GM12878 (cell line): ENCODE data around the gene LIN54. TPM values are rescaled to one million over a fixed set of nuclear protein-coding genes. Genes with fewer than 3 reads are reported as not detected.

ENCODE experiments used
- ATAC-seq: fragments of 200-7000 bp; cut with Tn5 transposase; 3 replicates; pipeline ENCODE4 v1.9.1; 2020; ENCODE audit warnings: mild to moderate bottlenecking, moderate library complexity
- BruUV-seq: library from RNA; stranded (reverse); fragments of 400-500 nt; replicated peaks from 2 replicates; lab custom pipeline; 2021; lab: Mats Ljungman, UMichigan
- CTCF ChIA-PET: fragments of 300-600 bp; sonication (Branson Sonifier 250); formaldehyde crosslinking; extraction: SDS; loops from one replicate; lab custom pipeline; 2021; ENCODE audit warnings: inconsistent platforms; lab: Yijun Ruan, JAX
- POLR2A ChIA-PET: fragments of 350-600 bp; formaldehyde crosslinking; extraction: SDS; loops from one replicate; lab custom pipeline; 2021; ENCODE audit warnings: inconsistent platforms; lab: Charles Lee
- RAD21 ChIA-PET: fragments of 300-600 bp; sonication (Branson Sonifier 250); formaldehyde crosslinking; loops from one replicate; lab custom pipeline; 2023; ENCODE audit warnings: antibody characterized with exemption; ENCODE audit not compliant: unreplicated experiment; lab: Charles Lee
- SMC1A ChIA-PET: fragments of 300-600 bp; sonication (Branson Sonifier 250); formaldehyde crosslinking; loops from one replicate; lab custom pipeline; 2023; ENCODE audit not compliant: unreplicated experiment, uncharacterized antibody; lab: Charles Lee
- DNase-seq: peaks from one replicate; pipeline ENCODE4 v3.0.0-alpha.2; 2011; ENCODE audit warnings: low read depth, low spot score
- FAIRE-seq: peaks from 3 replicates; lab custom pipeline; 2011; peaks lifted over from hg19 to GRCh38; lab: Jason Lieb, UNC
- H2AFZ ChIP-seq: 2 replicates; pipeline ENCODE4 v1.6.0; 2011; ENCODE audit warnings: low read depth, low read length, control low read depth; ENCODE audit not compliant: control insufficient read depth
- H3K27ac ChIP-seq: 2 replicates; pipeline ENCODE4 v1.5.1; 2011; ENCODE audit warnings: control low read depth; ENCODE audit not compliant: control insufficient read depth, insufficient read depth
- H3K27me3 ChIP-seq, 2 experiments: replicated peaks in 1 of 2; 2 replicates each; pipeline versions ENCODE4 v1.6.0 to v1.6.1; 2011; ENCODE audit warnings: low read length in 1 of 2; ENCODE audit not compliant: control insufficient read depth in 2 of 2, insufficient read depth in 2 of 2
- H3K36me3 ChIP-seq, 2 experiments: 2 replicates each; pipeline ENCODE4 v1.5.1; 2011; ENCODE audit warnings: low read length in 1 of 2; ENCODE audit not compliant: control insufficient read depth in 2 of 2, insufficient read depth in 2 of 2
- H3K4me1 ChIP-seq: 2 replicates; pipeline ENCODE4 v1.6.1; 2011; ENCODE audit warnings: mild to moderate bottlenecking, low read length, moderate library complexity, mixed read lengths; ENCODE audit not compliant: control insufficient read depth, insufficient read depth
- H3K4me2 ChIP-seq: 2 replicates; pipeline ENCODE4 v1.6.0; 2011; ENCODE audit warnings: control low read depth; ENCODE audit not compliant: control insufficient read depth, insufficient read depth
- H3K4me3 ChIP-seq: fragments of 200-600 bp; sonication (generic); 2 replicates; pipeline ENCODE4 v1.5.1; 2016
- H3K79me2 ChIP-seq: 2 replicates; pipeline ENCODE4 v1.6.0; 2011; ENCODE audit warnings: low read length; ENCODE audit not compliant: control insufficient read depth, insufficient read depth
- H3K9ac ChIP-seq: 2 replicates; pipeline ENCODE4 v1.8.0; 2011; ENCODE audit warnings: low read length, control low read depth, mixed read lengths; ENCODE audit not compliant: control insufficient read depth, insufficient read depth
- H3K9me3 ChIP-seq: replicated peaks from 3 replicates; pipeline ENCODE4 v1.5.1; 2011; ENCODE audit warnings: mild to moderate bottlenecking, low read length; ENCODE audit not compliant: control insufficient read depth, insufficient read depth
- H4K20me1 ChIP-seq: 2 replicates; pipeline ENCODE4 v1.6.0; 2011; ENCODE audit not compliant: control insufficient read depth, insufficient read depth
- CBX3 ChIP-seq: fragments of 200-600 bp; sonication (generic); IDR thresholded peaks from 2 replicates; pipeline ENCODE4 v1.6.1; 2016; ENCODE audit warnings: low read depth, borderline replicate concordance
- HDAC2 ChIP-seq: fragments of 200-600 bp; sonication (generic); IDR thresholded peaks from 2 replicates; pipeline ENCODE4 v1.6.1; 2017
- MAX ChIP-seq: IDR thresholded peaks from 2 replicates; pipeline ENCODE4 v1.6.1; 2012; ENCODE audit warnings: low read depth, low read length, improper control_type of control experiment
- MTA3 ChIP-seq: IDR thresholded peaks from 2 replicates; pipeline ENCODE4 v1.6.1; 2012; ENCODE audit warnings: low read length, inconsistent platforms, borderline replicate concordance
- MXI1 ChIP-seq: fragments of 150-350 bp; IDR thresholded peaks from 2 replicates; pipeline ENCODE4 v1.6.1; 2011; ENCODE audit warnings: low read depth, mild to moderate bottlenecking, inconsistent platforms, low read length, improper control_type of control experiment
- NFXL1 ChIP-seq: fragments of 450-650 bp; IDR thresholded peaks from 2 replicates; pipeline ENCODE4 v1.6.1; 2017; ENCODE audit warnings: antibody characterized with exemption, mild to moderate bottlenecking, borderline replicate concordance
- NR2F1 ChIP-seq: fragments of 450-650 bp; conservative IDR thresholded peaks from 2 replicates; pipeline ENCODE4 v1.6.1; 2017; ENCODE audit warnings: mild to moderate bottlenecking
- RAD51 ChIP-seq: fragments of 450-650 bp; IDR thresholded peaks from 2 replicates; pipeline ENCODE4 v1.6.1; 2016; ENCODE audit warnings: moderate library complexity, mild to moderate bottlenecking, inconsistent platforms
- SMAD1 ChIP-seq: fragments of 450-650 bp; IDR thresholded peaks from 2 replicates; pipeline ENCODE4 v1.6.1; 2018; ENCODE audit warnings: mild to moderate bottlenecking, low read depth; ENCODE audit not compliant: partially characterized antibody
- ZBED1 ChIP-seq: IDR thresholded peaks from 2 replicates; pipeline ENCODE4 v1.6.1; 2016; ENCODE audit warnings: borderline replicate concordance
- ZNF217 ChIP-seq: fragments of 450-650 bp; IDR thresholded peaks from 2 replicates; pipeline ENCODE4 v1.6.1; 2017; ENCODE audit warnings: antibody characterized with exemption, mild to moderate bottlenecking
- ZZZ3 ChIP-seq: IDR thresholded peaks from 2 replicates; pipeline ENCODE4 v1.6.1; 2011; ENCODE audit warnings: low read depth; ENCODE audit not compliant: control insufficient read depth, insufficient read length
- in situ Hi-C: fragments of 300-500 bp; cut with MboI; formaldehyde crosslinking; loops from 9 replicates; pipeline ENCODE4 v1.14.3; 2018; ENCODE audit warnings: mixed read lengths
- intact Hi-C: fragments of 100-400 bp; cut with micrococcal nuclease; formaldehyde crosslinking; loops from one replicate; pipeline ENCODE4 v1.14.2; 2022; ENCODE audit not compliant: unreplicated experiment
- polyA plus RNA-seq, 11 experiments: library from polyadenylated mRNA; depleted of rRNA in 4 of 11; unstranded in 6 of 11; stranded (reverse) in 5 of 11; fragments of >200 nt; fragmentation: Nextera tagmentation in 4 of 11; fragmentation: Illumina TruSeq in 1 of 11; extraction: Ambion mirVana in 4 of 11; extraction: Trizol in 1 of 11; gene quantifications; 1 replicate in 1 of 11; 2 replicates in 10 of 11; pipeline versions ENCODE4 v1.2.1 to v1.2.3, GENCODE V29; 2011 to 2016; ENCODE audit warnings: inconsistent platforms in 2 of 11, missing spikeins in 2 of 11, low read depth in 1 of 11
- total RNA-seq, 4 experiments: library from RNA; depleted of rRNA in 3 of 4; stranded (reverse); fragments of >200 nt in 3 of 4; fragmentation: Illumina TruSeq in 1 of 4; extraction: Trizol in 1 of 4; gene quantifications; 2 replicates each; pipeline versions ENCODE4 v1.2.1 to v1.2.3, GENCODE V29; 2013 to 2021
- TF ChIP-seq, protein P1 (sequence below): fragments of 450-650 bp; IDR thresholded peaks from 2 replicates; pipeline ENCODE4 v1.6.1; 2016; ENCODE audit warnings: mild to moderate bottlenecking, moderate library complexity, borderline replicate concordance

The LIN54 gene
- total and polyA plus RNA-seq, 10 of the 15 experiments (the other 5 are each of a cell fraction or from before 2014, with no cell fraction given) = 1.5 to 20.4 (median 12.2) TPM

DNA sequence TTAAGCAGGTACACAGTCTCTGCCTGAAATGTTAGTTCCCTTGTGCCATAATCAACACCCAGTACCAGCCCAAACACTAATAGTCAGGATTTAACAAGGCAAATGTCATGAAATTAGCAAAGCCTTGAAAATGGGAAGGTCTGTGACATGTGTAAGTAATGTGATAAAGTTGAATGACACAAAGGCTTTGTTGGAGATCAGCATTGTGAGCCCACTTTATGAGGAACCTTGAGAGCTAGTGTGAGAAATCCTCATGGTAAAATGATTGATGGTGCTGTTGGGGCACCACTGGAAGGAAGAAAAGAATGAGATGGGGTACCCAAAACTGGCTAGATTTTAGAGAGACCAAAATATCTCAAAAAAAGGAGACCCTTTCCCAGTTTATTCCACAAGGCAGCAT is 3.3 kb upstream of the LIN54 start:
- intact Hi-C loops = loop anchor here (1.0 to 10.0 kb wide), 5 partner anchors 20 to 579 kb away; partner anchors contain the start of genes ENOPH1, HNRNPDL, SEC31A and THAP9
- no peaks in the 10 kb centered on the region for H3K4me1 ChIP-seq
- RAD21 ChIA-PET = interaction anchor here (6.5 kb wide), 1 partner anchor 23 kb away, joined by 68 read pairs; the partner anchor contains the start of gene COPS4
- no TSS peak for BruUV-seq
- no peak for ATAC-seq
- no peaks in the 10 kb centered on the region for H3K27me3 ChIP-seq
- SMC1A ChIA-PET = interaction anchor here (1.1 to 3.4 kb wide), 4 partner anchors 21 to 124 kb away, joined by 3 to 15 read pairs (median 6); partner anchors contain the start of genes COPS4 and SEC31A
- H3K9me3 ChIP-seq = no peaks in the 10 kb centered on the region
- peak; percentile 77 for FAIRE-seq
- POLR2A ChIA-PET = interaction anchor here (1.3 to 1.4 kb wide), 2 partner anchors 21 to 114 kb away, joined by 4 to 6 read pairs; partner anchors contain the start of gene COPS4
- peak overlapping the region; percentile 5 for H3K4me2 ChIP-seq
- DNase-seq = no peak
- TF ChIP-seq MXI1 (no peak), HDAC2 (no peak), ZNF217 (no peak), MTA3 (no peak; the same call in 1 of the 2 replicates), ZZZ3 (no peak), NFXL1 (no peak), MAX (no peak), SMAD1 (no peak), NR2F1 (no peak), RAD51 (no peak), ZBED1 (no peak), CBX3 (no peak)
- TF ChIP-seq, protein P1, sequence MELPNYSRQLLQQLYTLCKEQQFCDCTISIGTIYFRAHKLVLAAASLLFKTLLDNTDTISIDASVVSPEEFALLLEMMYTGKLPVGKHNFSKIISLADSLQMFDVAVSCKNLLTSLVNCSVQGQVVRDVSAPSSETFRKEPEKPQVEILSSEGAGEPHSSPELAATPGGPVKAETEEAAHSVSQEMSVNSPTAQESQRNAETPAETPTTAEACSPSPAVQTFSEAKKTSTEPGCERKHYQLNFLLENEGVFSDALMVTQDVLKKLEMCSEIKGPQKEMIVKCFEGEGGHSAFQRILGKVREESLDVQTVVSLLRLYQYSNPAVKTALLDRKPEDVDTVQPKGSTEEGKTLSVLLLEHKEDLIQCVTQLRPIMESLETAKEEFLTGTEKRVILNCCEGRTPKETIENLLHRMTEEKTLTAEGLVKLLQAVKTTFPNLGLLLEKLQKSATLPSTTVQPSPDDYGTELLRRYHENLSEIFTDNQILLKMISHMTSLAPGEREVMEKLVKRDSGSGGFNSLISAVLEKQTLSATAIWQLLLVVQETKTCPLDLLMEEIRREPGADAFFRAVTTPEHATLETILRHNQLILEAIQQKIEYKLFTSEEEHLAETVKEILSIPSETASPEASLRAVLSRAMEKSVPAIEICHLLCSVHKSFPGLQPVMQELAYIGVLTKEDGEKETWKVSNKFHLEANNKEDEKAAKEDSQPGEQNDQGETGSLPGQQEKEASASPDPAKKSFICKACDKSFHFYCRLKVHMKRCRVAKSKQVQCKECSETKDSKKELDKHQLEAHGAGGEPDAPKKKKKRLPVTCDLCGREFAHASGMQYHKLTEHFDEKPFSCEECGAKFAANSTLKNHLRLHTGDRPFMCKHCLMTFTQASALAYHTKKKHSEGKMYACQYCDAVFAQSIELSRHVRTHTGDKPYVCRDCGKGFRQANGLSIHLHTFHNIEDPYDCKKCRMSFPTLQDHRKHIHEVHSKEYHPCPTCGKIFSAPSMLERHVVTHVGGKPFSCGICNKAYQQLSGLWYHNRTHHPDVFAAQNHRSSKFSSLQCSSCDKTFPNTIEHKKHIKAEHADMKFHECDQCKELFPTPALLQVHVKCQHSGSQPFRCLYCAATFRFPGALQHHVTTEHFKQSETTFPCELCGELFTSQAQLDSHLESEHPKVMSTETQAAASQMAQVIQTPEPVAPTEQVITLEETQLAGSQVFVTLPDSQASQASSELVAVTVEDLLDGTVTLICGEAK = no peak
- in situ Hi-C loops = loop anchor here (5.0 kb wide), 1 partner anchor 122 kb away; the partner anchor contains the start of gene SEC31A
- CTCF ChIA-PET = interaction anchor here (1.1 to 1.2 kb wide), 2 partner anchors 21 to 122 kb away, joined by 3 to 4 read pairs; partner anchors contain the start of gene COPS4
- H3K79me2 ChIP-seq = peaks cover 34% of the 10 kb centered on the region
- peak overlapping the region; percentile 90 for H2AFZ ChIP-seq
- H3K4me3 ChIP-seq = peak overlapping the region; percentile 77; the same call in 1 of the 2 replicates
- H4K20me1 ChIP-seq = no peaks in the 10 kb centered on the region
- H3K36me3 ChIP-seq = no peaks in the 10 kb centered on the region
- no peak overlapping the region for H3K9ac ChIP-seq
- no peak overlapping the region for H3K27ac ChIP-seq
